Measurements from ENCODE around the gene GHSR. TPM values are rescaled to one million over a fixed set of nuclear protein-coding genes. Genes with fewer than 3 reads are reported as not detected.

Gene GHSR
- not detected for polyA plus RNA-seq (ENCODE audit: insufficient read length in 12 of 12)
- long read RNA-seq, donor 1, result 0 reads
- long read RNA-seq, donor 2, result 0 reads
- long read RNA-seq, donor 3, result 0 reads
- long read RNA-seq, donor 4, result 0 reads
- long read RNA-seq, donor 5, result 0 reads
- long read RNA-seq, donor 6, result 0 reads
- long read RNA-seq, donor 7, result 0 reads
- long read RNA-seq, donor 8, result 0 reads
- long read RNA-seq, donor 9, result 0 reads
- long read RNA-seq, donor 10, result 0 reads
- long read RNA-seq, donor 11, result 0 reads

GRCh38 chr3:172447611-172448579 lies at the start of gene GHSR:
Gene GHSR (minus strand): TSS chr3:172448456. CDS start chr3:172448413, 43 bp downstream.
- DNase-seq, result no peak

GRCh38 chr3:172490198-172490669 lies 42.0 kb upstream of the GHSR start:
- DNase-seq, result peak; percentile 76

- no peak for DNase-seq
Measured at GRCh38 chr3:172478116-172478515, 29.9 kb upstream of the GHSR start.

- no peak for DNase-seq
Measured at GRCh38 chr3:172476347-172476746, 28.1 kb upstream of the GHSR start.

- DNase-seq, result no peak
Measured at GRCh38 chr3:172475703-172476102, 27.4 kb upstream of the GHSR start.

GRCh38 chr3:172471903-172472302 lies 23.6 kb upstream of the GHSR start:
- DNase-seq, result no peak

- no peak for DNase-seq
Measured at GRCh38 chr3:172470588-172470987, 22.3 kb upstream of the GHSR start.

- no peak for DNase-seq
Measured at GRCh38 chr3:172467170-172467824, 19.0 kb upstream of the GHSR start.

GRCh38 chr3:172466553-172467130 lies 18.4 kb upstream of the GHSR start:
- no peak for DNase-seq

- DNase-seq, result no peak
Measured at GRCh38 chr3:172465281-172465680, 17.0 kb upstream of the GHSR start.

GRCh38 chr3:172464306-172464705 lies 16.1 kb upstream of the GHSR start:
- DNase-seq, result no peak

- DNase-seq, result no peak
Measured at GRCh38 chr3:172461530-172462138, 13.4 kb upstream of the GHSR start.

GRCh38 chr3:172456404-172456803 lies 8.1 kb upstream of the GHSR start:
- no peak for DNase-seq

GRCh38 chr3:172454180-172454579 lies 5.9 kb upstream of the GHSR start:
- DNase-seq, result no peak

- peak; percentile 46 for DNase-seq
Measured at GRCh38 chr3:172449466-172450149, 1.4 kb upstream of the GHSR start.

- no peak for DNase-seq
Measured at GRCh38 chr3:172448661-172449465, 607 bp upstream of the GHSR start.

- no peak for DNase-seq
Measured at GRCh38 chr3:172446198-172446597, 2.1 kb downstream of the GHSR start.

- DNase-seq, result no peak
Measured at GRCh38 chr3:172444821-172445220, 3.4 kb downstream of the GHSR start.

- no peak for DNase-seq
Measured at GRCh38 chr3:172442606-172443005, 5.7 kb downstream of the GHSR start.

- no peak for DNase-seq
Measured at GRCh38 chr3:172441581-172441980, 6.7 kb downstream of the GHSR start.

Measured in muscle of arm (tissue), 14 donors.